HCT116 (cell line): ENCODE results near the gene CWH43. TPM values are rescaled to one million over a fixed set of nuclear protein-coding genes. Genes with fewer than 3 reads are reported as not detected.

Source experiments
- ATAC-seq: fragments of 200-7000 bp; cut with Tn5 transposase; 2 replicates; pipeline ENCODE4 v1.9.1; 2020; ENCODE audit warnings: mild to moderate bottlenecking, moderate library complexity
- BruUV-seq: library from RNA; stranded (reverse); fragments of 400-500 nt; replicated peaks from 2 replicates; lab custom pipeline; 2021; lab: Mats Ljungman, UMichigan
- CTCF ChIA-PET: fragments of 300-600 bp; sonication (Branson Sonifier 250); formaldehyde crosslinking; loops from one replicate; lab custom pipeline; 2021; ENCODE audit warnings: antibody characterized with exemption; lab: Charles Lee
- POLR2A ChIA-PET: fragments of 300-600, 350-600 bp; sonication (Branson Sonifier 250); formaldehyde crosslinking; loops from one replicate; lab custom pipeline; 2021; ENCODE audit warnings: antibody characterized with exemption; lab: Charles Lee
- RAD21 ChIA-PET, 2 experiments: fragments of 300-600 bp; sonication (Branson Sonifier 250); formaldehyde crosslinking; loops; one replicate each; lab custom pipeline; 2023; ENCODE audit warnings: low total read pairs in 2 of 2; ENCODE audit not compliant: uncharacterized antibody in 2 of 2, unreplicated experiment in 2 of 2, low non-redundant PET in 1 of 2; lab: Charles Lee
- DNase-seq: peaks from one replicate; pipeline ENCODE4 v3.0.0-alpha.2; 2010; ENCODE audit warnings: low read depth, low spot score
- H2AFZ ChIP-seq: fragments of 200-600 bp; shearing (Covaris generic), sonication (generic); 2 replicates; pipeline ENCODE4 v1.6.1; 2017; ENCODE audit warnings: low read depth, mixed run types, mixed read lengths, antibody characterized with exemption, low read length; ENCODE audit not compliant: poor library complexity, severe bottlenecking
- H3K27ac ChIP-seq: 2 replicates; pipeline ENCODE4 v1.5.1; 2012; ENCODE audit warnings: low read depth, low read length
- H3K27me3 ChIP-seq: fragments of 200-600 bp; sonication (generic); 2 replicates; pipeline ENCODE4 v1.6.1; 2016; ENCODE audit warnings: mixed run types, low read length, mixed read lengths; ENCODE audit not compliant: insufficient read depth
- H3K36me3 ChIP-seq, 2 experiments: fragments of 200-500 bp in 1 of 2; fragments of 200-600 bp in 1 of 2; sonication (Bioruptor generic) in 1 of 2; sonication (generic) in 1 of 2; 2 replicates each; pipeline versions ENCODE4 v1.5.1 to v1.6.1; 2014 to 2016; ENCODE audit warnings: low read length in 2 of 2, inconsistent platforms in 1 of 2, mixed read lengths in 1 of 2, mixed run types in 1 of 2; ENCODE audit not compliant: insufficient read depth in 2 of 2, control insufficient read depth in 1 of 2
- H3K4me1 ChIP-seq, 2 experiments: fragments of 200-600 bp in 1 of 2; sonication (generic) in 1 of 2; 2 replicates each; pipeline versions ENCODE4 v1.5.1 to v1.6.1; 2012 to 2017; ENCODE audit warnings: low read length in 2 of 2, inconsistent platforms in 1 of 2, mild to moderate bottlenecking in 1 of 2, mixed read lengths in 1 of 2, mixed run types in 1 of 2, moderate library complexity in 1 of 2; ENCODE audit not compliant: insufficient read depth in 2 of 2, control insufficient read depth in 1 of 2
- H3K4me2 ChIP-seq: fragments of 200-600 bp; sonication (generic); 2 replicates; pipeline ENCODE4 v1.6.1; 2017; ENCODE audit warnings: mixed run types, low read length, mixed read lengths
- H3K4me3 ChIP-seq, 2 experiments: fragments of 200-600 bp in 1 of 2; sonication (generic) in 1 of 2; replicated peaks in 1 of 2; 2 replicates each; pipeline ENCODE4 v1.5.1; 2011 to 2016; ENCODE audit warnings: low read length in 2 of 2, control low read depth in 1 of 2, low read depth in 1 of 2, mild to moderate bottlenecking in 1 of 2, mixed read lengths in 1 of 2, mixed run types in 1 of 2
- H3K79me2 ChIP-seq: fragments of 200-600 bp; sonication (generic); 2 replicates; pipeline ENCODE4 v1.6.1; 2017; ENCODE audit warnings: mild to moderate bottlenecking, mixed run types, low read length, moderate library complexity, mixed read lengths; ENCODE audit not compliant: insufficient read depth
- H3K9ac ChIP-seq: fragments of 200-600 bp; sonication (generic); 2 replicates; pipeline ENCODE4 v1.6.1; 2016; ENCODE audit warnings: low read length, mixed read lengths
- H3K9me2 ChIP-seq: fragments of 200-600 bp; sonication (generic), shearing (Covaris generic); 2 replicates; pipeline ENCODE4 v1.6.1; 2017; ENCODE audit warnings: mixed run types, mild to moderate bottlenecking, moderate library complexity; ENCODE audit not compliant: insufficient read depth
- H3K9me3 ChIP-seq, 2 experiments: fragments of 200-500 bp in 1 of 2; fragments of 200-600 bp in 1 of 2; sonication (Bioruptor generic) in 1 of 2; sonication (generic) in 1 of 2; 2 replicates each; pipeline ENCODE4 v1.6.1; 2014 to 2017; ENCODE audit warnings: low read length in 2 of 2, mixed read lengths in 2 of 2, inconsistent platforms in 1 of 2, low read depth in 1 of 2, mild to moderate bottlenecking in 1 of 2, mixed run types in 1 of 2, moderate library complexity in 1 of 2; ENCODE audit not compliant: control insufficient read depth in 1 of 2, insufficient read depth in 1 of 2
- H4K20me1 ChIP-seq: fragments of 200-600 bp; sonication (generic), shearing (Covaris generic); 2 replicates; pipeline ENCODE4 v1.6.1; 2017; ENCODE audit warnings: mixed run types, mild to moderate bottlenecking, moderate library complexity; ENCODE audit not compliant: insufficient read depth
- EGR1 ChIP-seq: IDR thresholded peaks from 2 replicates; pipeline ENCODE4 v1.6.1; 2012; ENCODE audit warnings: low read depth
- ELF1 ChIP-seq: IDR thresholded peaks from 2 replicates; pipeline ENCODE4 v1.6.1; 2012; ENCODE audit warnings: low read depth, borderline replicate concordance
- EZH2 ChIP-seq: fragments of 200-600 bp; sonication (generic); IDR thresholded peaks from 2 replicates; pipeline ENCODE4 v1.6.1; 2017; ENCODE audit warnings: antibody characterized with exemption, mixed run types
- JUND ChIP-seq: IDR thresholded peaks from 2 replicates; pipeline ENCODE4 v1.6.1; 2012
- MAX ChIP-seq: IDR thresholded peaks from 2 replicates; pipeline ENCODE4 v1.6.1; 2012
- POLR2AphosphoS5 ChIP-seq: IDR thresholded peaks from 2 replicates; pipeline ENCODE4 v1.6.1; 2011; ENCODE audit warnings: mild to moderate bottlenecking, low read depth, low read length, moderate library complexity
- SIN3A ChIP-seq: IDR thresholded peaks from 2 replicates; pipeline ENCODE4 v1.6.1; 2012; ENCODE audit warnings: low read depth
- SP1 ChIP-seq: IDR thresholded peaks from 2 replicates; pipeline ENCODE4 v1.6.1; 2012; ENCODE audit warnings: low read depth
- ZBTB33 ChIP-seq: IDR thresholded peaks from 2 replicates; pipeline ENCODE4 v1.6.1; 2011; ENCODE audit warnings: mild to moderate bottlenecking, low read length, moderate library complexity; ENCODE audit not compliant: insufficient replicate concordance; ENCODE audit errors: extremely low read depth
- ZFX ChIP-seq: fragments of 450-650 bp; IDR thresholded peaks from 2 replicates; pipeline ENCODE4 v1.6.1; 2017
- ZNF274 ChIP-seq: fragments of 200-500 bp; sonication (Bioruptor generic); IDR thresholded peaks from 2 replicates; pipeline ENCODE4 v1.6.1; 2014; ENCODE audit warnings: mild to moderate bottlenecking, low read depth, low read length, inconsistent platforms
- intact Hi-C: fragments of 100-400 bp; cut with micrococcal nuclease; formaldehyde crosslinking; loops from 2 replicates; pipeline ENCODE4 v1.10.0; 2022
- total RNA-seq: library from RNA; stranded (reverse); gene quantifications from one replicate; pipeline ENCODE4 v1.2.1, GENCODE V29; 2021; ENCODE audit not compliant: unreplicated experiment

CWH43 gene
- total RNA-seq, 1 experiment from 2014 or later, result not detected

- ChIA-PET CTCF (no interaction called here), POLR2A (no interaction called here), RAD21 (no interaction called here)
- ATAC-seq, result no peak
- Histone ChIP-seq H3K4me3 (no peak overlapping the region), H3K9me3 (no peaks in the 10 kb centered on the region), H3K36me3 (no peaks in the 10 kb centered on the region)
- BruUV-seq, result no TSS peak
- no peak for TF ChIP-seq SIN3A
- no peak for TF ChIP-seq ZNF274
- TF ChIP-seq POLR2AphosphoS5, result no peak
- TF ChIP-seq ELF1, result no peak
- TF ChIP-seq EZH2, result no peak
- TF ChIP-seq, all 23 proteins: peak for 0
- DNase-seq, result no peak
- no peaks in the 10 kb centered on the region for H4K20me1 ChIP-seq
- no peaks in the 10 kb centered on the region for H3K27me3 ChIP-seq
- H3K9ac ChIP-seq, result no peak overlapping the region
- no peaks in the 10 kb centered on the region for H3K9me2 ChIP-seq
- H2AFZ ChIP-seq, result no peak overlapping the region
- no peaks in the 10 kb centered on the region for H3K79me2 ChIP-seq
- peaks cover 0 to 14% of the 10 kb centered on the region in 2 experiments; a peak in 2 of 4 replicates for H3K4me1 ChIP-seq
- no peak overlapping the region for H3K27ac ChIP-seq
- intact Hi-C loops, result no loop called here
- H3K4me2 ChIP-seq, result no peak overlapping the region
These were observed 19.0 kb upstream of the CWH43 start for GRCh38 chr4:48967101-48967500.

GRCh38 chr4:48967631-48968030 is 18.4 kb upstream of the CWH43 start:
- ChIA-PET POLR2A (no interaction called here), RAD21 (no interaction called here), CTCF (no interaction called here)
- Histone ChIP-seq H3K9me2 (no peaks in the 10 kb centered on the region), H2AFZ (no peak overlapping the region), H3K36me3 (no peaks in the 10 kb centered on the region), H4K20me1 (no peaks in the 10 kb centered on the region), H3K27ac (no peak overlapping the region), H3K27me3 (no peaks in the 10 kb centered on the region), H3K79me2 (no peaks in the 10 kb centered on the region), H3K4me2 (no peak overlapping the region), H3K9me3 (no peaks in the 10 kb centered on the region), H3K4me3 (no peak overlapping the region), H3K9ac (no peak overlapping the region), H3K4me1 (peaks cover 0 to 14% of the 10 kb centered on the region in 2 experiments; a peak in 2 of 4 replicates)
- TF ChIP-seq MAX (no peak), EZH2 (no peak), ZFX (no peak), ELF1 (no peak), JUND (no peak), SP1 (no peak), EGR1 (no peak), ZBTB33 (no peak), SIN3A (no peak)
- ATAC-seq (no peak), DNase-seq (no peak)
- BruUV-seq, result no TSS peak
- intact Hi-C loops, result no loop called here
